Activated naive CD4-positive, alpha-beta T cell treated with anti-CD3 and anti-CD28 coated beads, Interleukin-2, amount 10 ng/mL, durations not matched to agents 7 days and 5 days (primary cell): ENCODE measurements around the gene ZNF579.

Source experiments
- CTCF ChIA-PET: fragments of 350-600 bp; sonication (Branson Sonifier 250); formaldehyde crosslinking; loops from one replicate; lab custom pipeline; 2021; ENCODE audit warnings: antibody characterized with exemption; lab: Charles Lee
- DNase-seq: peaks from one replicate; pipeline ENCODE4 v3.0.0-alpha.2; 2020
- H3K27ac Mint-ChIP-seq: one replicate; pipeline ENCODE4 v1.8.0; 2021; ENCODE audit warnings: mild to moderate bottlenecking, moderate library complexity, mixed read lengths
- H3K27me3 Mint-ChIP-seq: one replicate; pipeline ENCODE4 v1.8.0; 2021; ENCODE audit warnings: mild to moderate bottlenecking, mixed read lengths
- H3K36me3 Mint-ChIP-seq: one replicate; pipeline ENCODE4 v1.8.0; 2021; ENCODE audit warnings: mixed read lengths
- H3K4me1 Mint-ChIP-seq: one replicate; pipeline ENCODE4 v1.8.0; 2021; ENCODE audit warnings: mixed read lengths
- H3K4me3 Mint-ChIP-seq: one replicate; pipeline ENCODE4 v1.8.0; 2021; ENCODE audit warnings: mild to moderate bottlenecking, moderate library complexity, mixed read lengths
- H3K9me3 Mint-ChIP-seq: one replicate; pipeline ENCODE4 v1.8.0; 2021; ENCODE audit warnings: mixed read lengths

Gene ZNF579

DNA sequence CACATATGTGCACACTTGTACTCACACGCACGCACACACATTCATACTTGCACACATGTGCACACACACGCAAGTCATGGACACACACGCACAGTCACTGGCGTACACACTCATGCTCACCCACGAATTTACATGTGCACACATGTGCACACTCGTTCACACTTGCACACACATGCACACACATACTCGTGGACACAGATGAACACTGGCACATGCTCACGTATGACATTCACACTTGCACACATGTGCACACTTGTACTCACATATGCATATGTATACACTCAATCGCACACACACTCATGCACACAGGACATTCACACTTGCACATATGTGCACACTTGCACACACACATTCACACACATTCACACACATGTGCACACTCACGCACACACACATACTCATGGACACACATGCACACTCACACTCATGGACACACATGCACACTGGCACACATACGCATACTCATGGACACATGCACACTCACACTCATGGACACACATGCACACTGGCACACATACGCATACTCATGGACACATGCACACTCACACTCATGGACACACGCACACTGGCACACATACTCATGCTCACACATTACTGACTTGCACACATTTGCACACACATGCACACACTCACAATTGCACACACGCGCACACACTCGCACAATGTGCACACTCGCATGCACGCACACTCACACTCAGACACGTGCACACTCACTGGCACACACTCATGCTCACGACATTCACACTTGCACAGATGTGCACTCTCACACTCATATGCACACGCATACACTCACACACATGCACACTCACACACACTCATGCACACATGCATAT lies 53.2 kb downstream of the ZNF579 start:
- no peak overlapping the region for H3K27ac Mint-ChIP-seq

More for the DNA sequence above, 53.2 kb downstream of the ZNF579 start:
- no peaks in the 10 kb centered on the region for H3K27me3 Mint-ChIP-seq
- H3K36me3 Mint-ChIP-seq = no peaks in the 10 kb centered on the region
- H3K4me1 Mint-ChIP-seq = no peaks in the 10 kb centered on the region
- no peaks in the 10 kb centered on the region for H3K9me3 Mint-ChIP-seq
- no peak for DNase-seq
- H3K4me3 Mint-ChIP-seq = no peak overlapping the region
- CTCF ChIA-PET = interaction anchor here (0.6 kb wide), 1 partner anchor 20 kb away, joined by 4 read pairs; no protein-coding TSS in a partner anchor
